ENCODE results near the gene MESD.

MESD gene

GRCh38 chr15:80931191-80931590 is 58.4 kb downstream of the MESD start:
- Histone ChIP-seq H3K4me3 (ENCODE audit: low read length) (no peak overlapping the region), H3K36me3 (ENCODE audit: control insufficient read depth, insufficient read depth, low read length, severe bottlenecking) (peaks cover 47% of the 10 kb centered on the region), H3K4me1 (ENCODE audit: control insufficient read depth, insufficient read depth, low read length) (peaks cover 54% of the 10 kb centered on the region), H3K9me3 (ENCODE audit: control insufficient read depth, low read length) (no peaks in the 10 kb centered on the region), H3K9ac (ENCODE audit: low read length) (no peak overlapping the region), H3K27me3 (replicated peaks; ENCODE audit: control insufficient read depth, insufficient read depth, low read length) (no peaks in the 10 kb centered on the region)
- DNase-seq (ENCODE audit: low read depth): no peak

DNA sequence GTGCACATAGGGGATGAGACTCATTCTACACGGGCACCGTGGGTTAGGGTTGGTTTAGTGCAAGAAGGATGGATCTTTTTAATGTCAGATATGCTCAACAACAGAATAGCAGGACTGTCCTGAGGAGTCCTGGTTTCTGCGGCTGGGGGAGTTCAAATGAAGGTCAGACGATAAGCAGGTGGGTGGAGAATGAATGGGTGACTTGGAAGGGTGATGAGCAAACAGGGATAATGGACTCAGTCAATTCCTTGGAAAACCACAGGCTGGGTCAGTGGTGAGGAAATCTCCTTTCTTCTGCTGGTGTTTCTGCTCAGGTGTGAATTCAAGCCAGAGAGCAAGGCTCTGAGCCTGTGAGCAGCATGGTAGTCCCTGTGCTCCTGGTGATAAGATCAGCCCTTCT is 59.9 kb downstream of the MESD start:
- DNase-seq (ENCODE audit: low read depth): no peak
- Histone ChIP-seq H3K4me1 (ENCODE audit: control insufficient read depth, insufficient read depth, low read length) (peaks cover 54% of the 10 kb centered on the region), H3K4me3 (ENCODE audit: low read length) (no peak overlapping the region), H3K27me3 (replicated peaks; ENCODE audit: control insufficient read depth, insufficient read depth, low read length) (no peaks in the 10 kb centered on the region), H3K9ac (ENCODE audit: low read length) (no peak overlapping the region), H3K36me3 (ENCODE audit: control insufficient read depth, insufficient read depth, low read length, severe bottlenecking) (peaks cover 59% of the 10 kb centered on the region), H3K9me3 (ENCODE audit: control insufficient read depth, low read length) (no peaks in the 10 kb centered on the region)

GRCh38 chr15:80929225-80929624 is 60.4 kb downstream of the MESD start:
- H3K9me3 ChIP-seq (ENCODE audit: control insufficient read depth, low read length): no peaks in the 10 kb centered on the region
- H3K36me3 ChIP-seq (ENCODE audit: control insufficient read depth, insufficient read depth, low read length, severe bottlenecking): peaks cover 64% of the 10 kb centered on the region
- DNase-seq (ENCODE audit: low read depth): peak; percentile 36
- H3K4me3 ChIP-seq (ENCODE audit: low read length): no peak overlapping the region
- H3K9ac ChIP-seq (ENCODE audit: low read length): no peak overlapping the region
- H3K4me1 ChIP-seq (ENCODE audit: control insufficient read depth, insufficient read depth, low read length): peaks cover 49% of the 10 kb centered on the region
- H3K27me3 ChIP-seq (replicated peaks; ENCODE audit: control insufficient read depth, insufficient read depth, low read length): no peaks in the 10 kb centered on the region

DNA sequence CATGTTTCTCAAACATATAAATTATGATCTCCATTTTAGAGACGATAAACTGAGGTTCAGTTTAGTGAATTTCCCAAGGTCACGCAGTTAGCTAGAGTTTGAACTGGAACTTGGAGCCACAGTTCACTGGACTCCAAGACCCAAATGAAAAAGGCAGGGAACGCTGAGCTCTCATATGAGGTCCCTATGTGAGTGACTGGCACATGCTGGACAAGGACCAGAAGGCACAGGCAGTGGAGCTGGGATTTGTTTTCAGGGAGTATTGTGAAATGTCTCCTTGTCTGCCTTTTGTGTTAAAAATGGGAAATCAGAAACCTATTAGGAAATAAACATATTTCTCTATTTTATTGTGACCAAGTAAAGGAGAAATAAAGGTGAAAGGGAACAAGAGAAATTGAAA is 63.5 kb downstream of the MESD start:
- H3K9ac ChIP-seq (ENCODE audit: low read length): peak overlapping the region; percentile 33
- H3K36me3 ChIP-seq (ENCODE audit: control insufficient read depth, insufficient read depth, low read length, severe bottlenecking): peaks cover 82% of the 10 kb centered on the region
- peaks cover 25% of the 10 kb centered on the region for H3K4me1 ChIP-seq (ENCODE audit: control insufficient read depth, insufficient read depth, low read length)
- H3K4me3 ChIP-seq (ENCODE audit: low read length): no peak overlapping the region
- no peaks in the 10 kb centered on the region for H3K9me3 ChIP-seq (ENCODE audit: control insufficient read depth, low read length)
- no peaks in the 10 kb centered on the region for H3K27me3 ChIP-seq (replicated peaks; ENCODE audit: control insufficient read depth, insufficient read depth, low read length)
- DNase-seq (ENCODE audit: low read depth): peak; percentile 51

DNA sequence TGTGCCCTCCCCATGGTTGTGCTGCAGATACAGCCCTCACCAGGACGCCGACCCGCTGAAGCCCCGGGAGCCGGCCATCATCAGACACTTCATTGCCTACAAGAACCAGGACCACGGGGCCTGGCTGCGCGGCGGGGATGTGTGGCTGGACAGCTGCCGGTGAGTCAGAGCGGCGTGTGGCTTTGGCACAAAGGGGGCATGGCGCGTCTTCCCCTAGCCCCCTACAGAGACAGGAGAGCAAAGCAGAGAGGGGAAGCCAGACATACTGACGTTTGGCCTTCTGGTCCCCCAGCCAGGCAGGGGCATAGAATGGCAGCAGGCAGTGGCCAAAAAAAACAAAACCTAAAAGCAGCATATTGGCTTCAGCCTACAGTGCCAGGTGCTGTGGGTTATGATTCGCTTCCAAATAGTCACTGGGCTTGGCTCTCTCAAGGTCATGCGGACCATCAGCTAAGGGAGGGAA is 64.0 kb downstream of the MESD start:
- Histone ChIP-seq H3K27me3 (replicated peaks; ENCODE audit: control insufficient read depth, insufficient read depth, low read length) (no peaks in the 10 kb centered on the region), H3K9ac (ENCODE audit: low read length) (peak overlapping the region; percentile 33), H3K4me3 (ENCODE audit: low read length) (no peak overlapping the region), H3K36me3 (ENCODE audit: control insufficient read depth, insufficient read depth, low read length, severe bottlenecking) (peaks cover 87% of the 10 kb centered on the region), H3K4me1 (ENCODE audit: control insufficient read depth, insufficient read depth, low read length) (peaks cover 20% of the 10 kb centered on the region), H3K9me3 (ENCODE audit: control insufficient read depth, low read length) (no peaks in the 10 kb centered on the region)
- DNase-seq (ENCODE audit: low read depth): no peak

GRCh38 chr15:80924278-80924677 is 65.3 kb downstream of the MESD start:
- Histone ChIP-seq H3K9ac (ENCODE audit: low read length) (no peak overlapping the region), H3K9me3 (ENCODE audit: control insufficient read depth, low read length) (no peaks in the 10 kb centered on the region), H3K4me1 (ENCODE audit: control insufficient read depth, insufficient read depth, low read length) (peaks cover 15% of the 10 kb centered on the region), H3K36me3 (ENCODE audit: control insufficient read depth, insufficient read depth, low read length, severe bottlenecking) (peaks cover 86% of the 10 kb centered on the region), H3K4me3 (ENCODE audit: low read length) (no peak overlapping the region), H3K27me3 (replicated peaks; ENCODE audit: control insufficient read depth, insufficient read depth, low read length) (no peaks in the 10 kb centered on the region)
- no peak for DNase-seq (ENCODE audit: low read depth)

DNA sequence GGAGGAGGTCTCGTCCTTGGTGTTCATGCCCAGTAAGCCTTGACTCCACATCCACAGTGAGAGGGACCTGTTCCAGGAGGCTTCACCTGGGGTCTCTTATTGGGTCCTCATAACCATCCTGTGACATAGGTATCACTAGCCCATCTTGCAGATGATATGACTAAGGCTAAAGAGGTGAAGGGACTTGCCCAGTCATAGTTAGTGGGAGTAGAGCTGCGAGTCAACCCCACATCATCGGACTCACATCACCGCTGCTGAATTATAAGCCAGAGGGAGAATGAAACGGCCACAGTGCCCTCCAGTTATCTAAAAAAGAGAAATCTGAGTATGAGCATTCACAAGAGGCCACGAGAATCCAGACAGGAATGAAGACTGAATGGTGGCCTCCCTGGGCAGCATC is 66.0 kb downstream of the MESD start:
- peaks cover 80% of the 10 kb centered on the region for H3K36me3 ChIP-seq (ENCODE audit: control insufficient read depth, insufficient read depth, low read length, severe bottlenecking)
- DNase-seq (ENCODE audit: low read depth): no peak
- no peak overlapping the region for H3K4me3 ChIP-seq (ENCODE audit: low read length)
- peaks cover 15% of the 10 kb centered on the region for H3K4me1 ChIP-seq (ENCODE audit: control insufficient read depth, insufficient read depth, low read length)
- no peaks in the 10 kb centered on the region for H3K9me3 ChIP-seq (ENCODE audit: control insufficient read depth, low read length)
- no peak overlapping the region for H3K9ac ChIP-seq (ENCODE audit: low read length)
- no peaks in the 10 kb centered on the region for H3K27me3 ChIP-seq (replicated peaks; ENCODE audit: control insufficient read depth, insufficient read depth, low read length)

DNA sequence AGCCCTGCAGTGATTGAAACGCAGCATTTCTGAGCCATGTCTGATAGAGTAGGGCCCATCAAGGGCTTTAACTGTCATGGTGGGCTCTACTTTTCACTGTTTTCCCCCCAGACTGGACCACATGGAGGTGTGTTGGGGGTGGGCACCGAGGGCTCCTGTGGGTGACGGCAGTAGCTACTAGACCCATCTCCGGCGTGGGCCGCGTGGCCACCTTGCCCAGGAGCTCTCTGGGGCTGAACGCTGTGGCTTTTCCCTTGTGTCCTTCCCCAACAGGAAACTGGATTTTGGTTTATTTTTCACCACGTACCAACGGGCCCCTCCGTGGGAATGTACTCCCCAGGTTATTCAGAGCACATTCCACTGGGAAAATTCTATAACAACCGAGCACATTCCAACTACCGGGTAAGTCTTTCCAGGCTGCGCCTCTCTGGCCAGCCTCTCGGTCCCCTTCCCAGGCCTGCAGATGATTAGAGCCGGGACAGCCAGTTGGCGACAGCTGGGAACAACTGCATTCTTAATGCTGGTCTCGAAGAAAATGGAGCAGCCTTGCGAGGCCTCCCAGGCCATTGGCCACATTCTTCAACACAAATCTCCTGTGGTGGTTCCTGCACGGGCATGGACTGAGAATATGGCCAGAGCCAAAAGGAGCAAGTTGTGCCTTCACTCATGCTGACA is 67.7 kb downstream of the MESD start:
- Histone ChIP-seq H3K9me3 (ENCODE audit: control insufficient read depth, low read length) (no peaks in the 10 kb centered on the region), H3K4me1 (ENCODE audit: control insufficient read depth, insufficient read depth, low read length) (peaks cover 11% of the 10 kb centered on the region), H3K36me3 (ENCODE audit: control insufficient read depth, insufficient read depth, low read length, severe bottlenecking) (peaks cover 68% of the 10 kb centered on the region), H3K27me3 (replicated peaks; ENCODE audit: control insufficient read depth, insufficient read depth, low read length) (no peaks in the 10 kb centered on the region), H3K9ac (ENCODE audit: low read length) (no peak overlapping the region), H3K4me3 (ENCODE audit: low read length) (no peak overlapping the region)
- no peak for DNase-seq (ENCODE audit: low read depth)

DNA sequence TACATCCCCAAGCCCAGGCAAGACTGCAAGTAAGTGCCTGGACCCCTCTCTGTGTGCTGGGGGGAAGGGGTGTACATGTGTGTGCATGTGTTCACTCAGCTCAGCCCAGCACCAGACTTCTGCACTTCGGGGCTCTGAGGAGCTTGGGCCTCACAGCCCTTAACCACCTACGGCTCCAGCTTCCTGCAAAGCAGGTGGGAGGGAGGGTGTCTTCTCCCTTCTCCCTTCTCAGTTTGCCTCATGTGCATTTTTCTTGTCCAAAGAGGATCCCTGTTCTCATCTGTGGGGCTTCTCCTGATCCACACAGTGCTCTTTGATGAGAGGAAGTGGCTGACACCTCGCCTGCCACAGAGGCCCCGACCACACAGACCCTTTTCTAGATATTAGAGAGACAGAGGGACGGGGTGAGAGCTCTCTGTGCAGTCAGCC is 69.3 kb downstream of the MESD start:
- no peak for DNase-seq (ENCODE audit: low read depth)
- H3K9ac ChIP-seq (ENCODE audit: low read length): no peak overlapping the region
- H3K9me3 ChIP-seq (ENCODE audit: control insufficient read depth, low read length): no peaks in the 10 kb centered on the region
- H3K36me3 ChIP-seq (ENCODE audit: control insufficient read depth, insufficient read depth, low read length, severe bottlenecking): peaks cover 61% of the 10 kb centered on the region
- no peaks in the 10 kb centered on the region for H3K27me3 ChIP-seq (replicated peaks; ENCODE audit: control insufficient read depth, insufficient read depth, low read length)
- no peaks in the 10 kb centered on the region for H3K4me1 ChIP-seq (ENCODE audit: control insufficient read depth, insufficient read depth, low read length)
- H3K4me3 ChIP-seq (ENCODE audit: low read length): no peak overlapping the region

- Histone ChIP-seq H3K36me3 (ENCODE audit: control insufficient read depth, insufficient read depth, low read length, severe bottlenecking) (peaks cover 42% of the 10 kb centered on the region), H3K27me3 (replicated peaks; ENCODE audit: control insufficient read depth, insufficient read depth, low read length) (no peaks in the 10 kb centered on the region), H3K4me1 (ENCODE audit: control insufficient read depth, insufficient read depth, low read length) (no peaks in the 10 kb centered on the region), H3K4me3 (ENCODE audit: low read length) (no peak overlapping the region), H3K9me3 (ENCODE audit: control insufficient read depth, low read length) (no peaks in the 10 kb centered on the region), H3K9ac (ENCODE audit: low read length) (no peak overlapping the region)
- DNase-seq (ENCODE audit: low read depth): no peak
Observed at GRCh38 chr15:80918196-80918783, 71.3 kb downstream of the MESD start.

- Histone ChIP-seq H3K9ac (ENCODE audit: low read length) (no peak overlapping the region), H3K9me3 (ENCODE audit: control insufficient read depth, low read length) (no peaks in the 10 kb centered on the region), H3K27me3 (replicated peaks; ENCODE audit: control insufficient read depth, insufficient read depth, low read length) (no peaks in the 10 kb centered on the region), H3K36me3 (ENCODE audit: control insufficient read depth, insufficient read depth, low read length, severe bottlenecking) (peaks cover 30% of the 10 kb centered on the region), H3K4me1 (ENCODE audit: control insufficient read depth, insufficient read depth, low read length) (no peaks in the 10 kb centered on the region), H3K4me3 (ENCODE audit: low read length) (no peak overlapping the region)
- DNase-seq (ENCODE audit: low read depth): no peak
Observed at GRCh38 chr15:80916056-80916455, 73.6 kb downstream of the MESD start.
